ENCODE data around the gene BTAF1. TPM values are rescaled to one million over a fixed set of nuclear protein-coding genes. Genes with fewer than 3 reads are reported as not detected.

The BTAF1 gene
- total RNA-seq, 1 donor from 2014 or later = 42.2 TPM

- H3K4me1 Mint-ChIP-seq (ENCODE audit: low read depth, unreplicated experiment) = no peaks in the 10 kb centered on the region
- H3K9me3 Mint-ChIP-seq (ENCODE audit: unreplicated experiment) = no peaks in the 10 kb centered on the region
- no peaks in the 10 kb centered on the region for H3K36me3 Mint-ChIP-seq (ENCODE audit: unreplicated experiment)
- no peaks in the 10 kb centered on the region for H3K27me3 Mint-ChIP-seq (ENCODE audit: unreplicated experiment)
- TF ChIP-seq CTCF (IDR thresholded peaks at IDR 0.05; ENCODE audit: partially characterized antibody, unreplicated experiment) = no peak
- no peak overlapping the region for H3K27ac Mint-ChIP-seq (ENCODE audit: unreplicated experiment)
- DNase-seq = no peak
- H3K4me3 Mint-ChIP-seq (ENCODE audit: unreplicated experiment) = no peak overlapping the region
Observed at GRCh38 chr10:91955114-91955513, 31.5 kb downstream of the BTAF1 start.

- no peak for TF ChIP-seq CTCF (IDR thresholded peaks at IDR 0.05; ENCODE audit: partially characterized antibody, unreplicated experiment)
- H3K9me3 Mint-ChIP-seq (ENCODE audit: unreplicated experiment) = no peaks in the 10 kb centered on the region
- H3K27ac Mint-ChIP-seq (ENCODE audit: unreplicated experiment) = no peak overlapping the region
- H3K27me3 Mint-ChIP-seq (ENCODE audit: unreplicated experiment) = no peaks in the 10 kb centered on the region
- H3K36me3 Mint-ChIP-seq (ENCODE audit: unreplicated experiment) = no peaks in the 10 kb centered on the region
- DNase-seq = no peak
- H3K4me3 Mint-ChIP-seq (ENCODE audit: unreplicated experiment) = no peak overlapping the region
- no peaks in the 10 kb centered on the region for H3K4me1 Mint-ChIP-seq (ENCODE audit: low read depth, unreplicated experiment)
Observed at GRCh38 chr10:91957091-91957490, 33.5 kb downstream of the BTAF1 start.

- H3K36me3 Mint-ChIP-seq (ENCODE audit: unreplicated experiment) = no peaks in the 10 kb centered on the region
- H3K27ac Mint-ChIP-seq (ENCODE audit: unreplicated experiment) = no peak overlapping the region
- DNase-seq = no peak
- H3K4me1 Mint-ChIP-seq (ENCODE audit: low read depth, unreplicated experiment) = no peaks in the 10 kb centered on the region
- no peaks in the 10 kb centered on the region for H3K9me3 Mint-ChIP-seq (ENCODE audit: unreplicated experiment)
- H3K4me3 Mint-ChIP-seq (ENCODE audit: unreplicated experiment) = no peak overlapping the region
- TF ChIP-seq CTCF (IDR thresholded peaks at IDR 0.05; ENCODE audit: partially characterized antibody, unreplicated experiment) = no peak
- H3K27me3 Mint-ChIP-seq (ENCODE audit: unreplicated experiment) = no peaks in the 10 kb centered on the region
Observed at GRCh38 chr10:91969297-91969696, 45.7 kb downstream of the BTAF1 start.

- Mint-ChIP-seq H3K36me3 (ENCODE audit: unreplicated experiment) (no peaks in the 10 kb centered on the region), H3K4me3 (ENCODE audit: unreplicated experiment) (no peak overlapping the region), H3K4me1 (ENCODE audit: low read depth, unreplicated experiment) (no peaks in the 10 kb centered on the region), H3K27me3 (ENCODE audit: unreplicated experiment) (no peaks in the 10 kb centered on the region), H3K27ac (ENCODE audit: unreplicated experiment) (no peak overlapping the region), H3K9me3 (ENCODE audit: unreplicated experiment) (no peaks in the 10 kb centered on the region)
- no peak for TF ChIP-seq CTCF (IDR thresholded peaks at IDR 0.05; ENCODE audit: partially characterized antibody, unreplicated experiment)
- no peak for DNase-seq
Observed at GRCh38 chr10:91974960-91975359, 51.4 kb downstream of the BTAF1 start.

- TF ChIP-seq CTCF (IDR thresholded peaks at IDR 0.05; ENCODE audit: partially characterized antibody, unreplicated experiment) = no peak
- H3K27me3 Mint-ChIP-seq (ENCODE audit: unreplicated experiment) = no peaks in the 10 kb centered on the region
- DNase-seq = no peak
- H3K4me3 Mint-ChIP-seq (ENCODE audit: unreplicated experiment) = no peak overlapping the region
- no peak overlapping the region for H3K27ac Mint-ChIP-seq (ENCODE audit: unreplicated experiment)
- H3K9me3 Mint-ChIP-seq (ENCODE audit: unreplicated experiment) = no peaks in the 10 kb centered on the region
- H3K4me1 Mint-ChIP-seq (ENCODE audit: low read depth, unreplicated experiment) = no peaks in the 10 kb centered on the region
- no peaks in the 10 kb centered on the region for H3K36me3 Mint-ChIP-seq (ENCODE audit: unreplicated experiment)
Observed at GRCh38 chr10:91975438-91975837, 51.9 kb downstream of the BTAF1 start.
